Neural cell (in vitro differentiated cells): ENCODE results near the gene SKOR1. TPM values are rescaled to one million over a fixed set of nuclear protein-coding genes. Genes with fewer than 3 reads are reported as not detected.

Experiments
- H2AFZ ChIP-seq: fragments of 200-600, 300-800 bp; sonication (generic), shearing (Covaris generic); 2 replicates; pipeline ENCODE4 v1.6.0; 2014; ENCODE audit warnings: low read depth, mild to moderate bottlenecking, antibody characterized with exemption, low read length, moderate library complexity
- H3F3A ChIP-seq: fragments of 200-600 bp; shearing (Covaris generic); 2 replicates; pipeline ENCODE4 v1.6.1; 2016; ENCODE audit warnings: mild to moderate bottlenecking, moderate library complexity, mixed read lengths, antibody characterized with exemption, low read length; ENCODE audit not compliant: insufficient read depth, poor library complexity, severe bottlenecking
- H3K27ac ChIP-seq: fragments of 200-600, 300-800 bp; sonication (generic), shearing (Covaris generic); 2 replicates; pipeline ENCODE4 v1.5.1; 2014; ENCODE audit warnings: mild to moderate bottlenecking, low read length, moderate library complexity
- H3K27me3 ChIP-seq: fragments of 300-800, 200-600 bp; sonication (generic), shearing (Covaris generic); 2 replicates; pipeline ENCODE4 v1.6.0; 2014; ENCODE audit warnings: mild to moderate bottlenecking, low read depth, low read length, moderate library complexity; ENCODE audit not compliant: insufficient read depth
- H3K36me3 ChIP-seq: fragments of 300-800, 200-600 bp; sonication (generic), shearing (Covaris generic); 2 replicates; pipeline ENCODE4 v1.5.1; 2014; ENCODE audit warnings: mild to moderate bottlenecking, antibody characterized with exemption, low read length, moderate library complexity; ENCODE audit not compliant: insufficient read depth
- H3K4me2 ChIP-seq: fragments of 300-800, 200-600 bp; sonication (generic), shearing (Covaris generic); 2 replicates; pipeline ENCODE4 v1.6.0; 2014; ENCODE audit warnings: mild to moderate bottlenecking, low read length
- H3K4me3 ChIP-seq: fragments of 300-800, 200-600 bp; sonication (generic), shearing (Covaris generic); 2 replicates; pipeline ENCODE4 v1.5.1; 2014; ENCODE audit warnings: mild to moderate bottlenecking, low read length, moderate library complexity
- H3K79me2 ChIP-seq: fragments of 200-600 bp; shearing (Covaris generic); replicated peaks from 2 replicates; pipeline ENCODE4 v1.6.0; 2014; ENCODE audit warnings: mild to moderate bottlenecking, low read length, moderate library complexity; ENCODE audit not compliant: insufficient read depth
- H3K9ac ChIP-seq: fragments of 300-800, 200-600 bp; sonication (generic), shearing (Covaris generic); 2 replicates; pipeline ENCODE4 v1.6.1; 2016; ENCODE audit warnings: mild to moderate bottlenecking, low read length, mixed read lengths
- H3K9me2 ChIP-seq: fragments of 200-600 bp; shearing (Covaris generic); 2 replicates; pipeline ENCODE4 v1.6.1; 2016; ENCODE audit warnings: mild to moderate bottlenecking, low read length, mixed read lengths; ENCODE audit not compliant: insufficient read depth
- H3K9me3 ChIP-seq: fragments of 200-600, 300-800 bp; sonication (generic), shearing (Covaris generic); 2 replicates; pipeline ENCODE4 v1.6.1; 2016; ENCODE audit warnings: mild to moderate bottlenecking, mixed run types, low read length, moderate library complexity, mixed read lengths
- H4K20me1 ChIP-seq: fragments of 200-600 bp; shearing (Covaris generic); 2 replicates; pipeline ENCODE4 v1.6.1; 2016; ENCODE audit warnings: mild to moderate bottlenecking, mixed run types; ENCODE audit not compliant: insufficient read depth
- EP300 ChIP-seq: fragments of 450-650 bp; conservative IDR thresholded peaks from 2 replicates; pipeline ENCODE4 v1.6.1; 2014; ENCODE audit warnings: antibody characterized with exemption, mild to moderate bottlenecking, moderate library complexity; ENCODE audit not compliant: poor library complexity, severe bottlenecking
- EZH2 ChIP-seq: fragments of 200-600, 300-800 bp; shearing (Covaris generic), sonication (generic); IDR thresholded peaks from 2 replicates; pipeline ENCODE4 v1.6.1; 2014; ENCODE audit warnings: antibody characterized with exemption, low read length, borderline replicate concordance, mild to moderate bottlenecking; ENCODE audit not compliant: insufficient read depth, poor library complexity, severe bottlenecking
- MXI1 ChIP-seq: fragments of 450-650 bp; conservative IDR thresholded peaks from 2 replicates; pipeline ENCODE4 v1.6.1; 2014; ENCODE audit warnings: antibody characterized with exemption, mild to moderate bottlenecking; ENCODE audit not compliant: poor library complexity, severe bottlenecking
- POLR2AphosphoS5 ChIP-seq: IDR thresholded peaks from 2 replicates; pipeline ENCODE4 v1.6.1; 2012
- RAD21 ChIP-seq: fragments of 450-650 bp; conservative IDR thresholded peaks from 2 replicates; pipeline ENCODE4 v1.6.1; 2014; ENCODE audit warnings: antibody characterized with exemption, mild to moderate bottlenecking, moderate library complexity
- SMC3 ChIP-seq: fragments of 450-650 bp; conservative IDR thresholded peaks from 2 replicates; pipeline ENCODE4 v1.6.1; 2014; ENCODE audit warnings: antibody characterized with exemption, mild to moderate bottlenecking, moderate library complexity; ENCODE audit not compliant: poor library complexity
- TAF1 ChIP-seq: IDR thresholded peaks from 2 replicates; pipeline ENCODE4 v1.6.1; 2012; ENCODE audit warnings: low read depth
- polyA plus RNA-seq: library from polyadenylated mRNA; depleted of rRNA; stranded (reverse); fragments of >200 nt; gene quantifications from 2 replicates; pipeline ENCODE4 v1.2.3, GENCODE V29; 2014
- TF ChIP-seq, protein P1 (sequence below): fragments of 450-650 bp; IDR thresholded peaks from 2 replicates; pipeline ENCODE4 v1.5.1; 2014; ENCODE audit warnings: antibody characterized with exemption, mild to moderate bottlenecking, moderate library complexity; ENCODE audit not compliant: poor library complexity, severe bottlenecking
- TF ChIP-seq, protein P2 (sequence below): IDR thresholded peaks from 2 replicates; pipeline ENCODE4 v1.6.1; 2012; ENCODE audit warnings: borderline replicate concordance

The SKOR1 gene
- polyA plus RNA-seq, 1 donor from 2014 or later = 0.81 TPM

DNA sequence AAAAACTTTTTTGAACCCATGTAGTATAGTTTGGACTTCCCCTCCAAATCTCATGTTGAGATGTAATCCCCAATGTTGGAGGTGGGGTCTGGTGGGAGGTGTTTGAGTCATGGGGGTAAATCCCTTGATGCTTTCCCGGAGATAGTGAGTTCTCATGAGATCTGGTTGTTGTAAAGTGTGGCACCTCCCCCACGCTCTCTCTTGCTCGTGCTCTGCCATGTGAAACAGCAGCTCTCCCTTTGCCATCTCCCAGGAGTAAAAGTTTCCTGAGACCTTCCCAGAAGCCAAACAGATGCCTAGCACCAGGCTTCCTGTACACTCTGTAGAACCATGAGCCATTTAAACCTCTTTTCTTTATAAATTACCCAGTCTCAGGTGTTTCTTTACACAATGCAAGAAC lies 30.5 kb downstream of the SKOR1 start:
- H3K27me3 ChIP-seq = no peaks in the 10 kb centered on the region
- no peaks in the 10 kb centered on the region for H3K9me3 ChIP-seq
- no peaks in the 10 kb centered on the region for H4K20me1 ChIP-seq
- no peak overlapping the region for H3K27ac ChIP-seq
- no peak overlapping the region for H3K4me3 ChIP-seq
- H3K9me2 ChIP-seq = no peaks in the 10 kb centered on the region
- no peak overlapping the region for H2AFZ ChIP-seq
- H3K9ac ChIP-seq = no peak overlapping the region
- H3K36me3 ChIP-seq = no peaks in the 10 kb centered on the region
- H3K4me2 ChIP-seq = no peak overlapping the region
- TF ChIP-seq, protein P1, sequence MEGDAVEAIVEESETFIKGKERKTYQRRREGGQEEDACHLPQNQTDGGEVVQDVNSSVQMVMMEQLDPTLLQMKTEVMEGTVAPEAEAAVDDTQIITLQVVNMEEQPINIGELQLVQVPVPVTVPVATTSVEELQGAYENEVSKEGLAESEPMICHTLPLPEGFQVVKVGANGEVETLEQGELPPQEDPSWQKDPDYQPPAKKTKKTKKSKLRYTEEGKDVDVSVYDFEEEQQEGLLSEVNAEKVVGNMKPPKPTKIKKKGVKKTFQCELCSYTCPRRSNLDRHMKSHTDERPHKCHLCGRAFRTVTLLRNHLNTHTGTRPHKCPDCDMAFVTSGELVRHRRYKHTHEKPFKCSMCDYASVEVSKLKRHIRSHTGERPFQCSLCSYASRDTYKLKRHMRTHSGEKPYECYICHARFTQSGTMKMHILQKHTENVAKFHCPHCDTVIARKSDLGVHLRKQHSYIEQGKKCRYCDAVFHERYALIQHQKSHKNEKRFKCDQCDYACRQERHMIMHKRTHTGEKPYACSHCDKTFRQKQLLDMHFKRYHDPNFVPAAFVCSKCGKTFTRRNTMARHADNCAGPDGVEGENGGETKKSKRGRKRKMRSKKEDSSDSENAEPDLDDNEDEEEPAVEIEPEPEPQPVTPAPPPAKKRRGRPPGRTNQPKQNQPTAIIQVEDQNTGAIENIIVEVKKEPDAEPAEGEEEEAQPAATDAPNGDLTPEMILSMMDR = no peak
- TF ChIP-seq TAF1 (no peak), SMC3 (no peak), MXI1 (no peak), RAD21 (no peak)
- TF ChIP-seq, protein P2, sequence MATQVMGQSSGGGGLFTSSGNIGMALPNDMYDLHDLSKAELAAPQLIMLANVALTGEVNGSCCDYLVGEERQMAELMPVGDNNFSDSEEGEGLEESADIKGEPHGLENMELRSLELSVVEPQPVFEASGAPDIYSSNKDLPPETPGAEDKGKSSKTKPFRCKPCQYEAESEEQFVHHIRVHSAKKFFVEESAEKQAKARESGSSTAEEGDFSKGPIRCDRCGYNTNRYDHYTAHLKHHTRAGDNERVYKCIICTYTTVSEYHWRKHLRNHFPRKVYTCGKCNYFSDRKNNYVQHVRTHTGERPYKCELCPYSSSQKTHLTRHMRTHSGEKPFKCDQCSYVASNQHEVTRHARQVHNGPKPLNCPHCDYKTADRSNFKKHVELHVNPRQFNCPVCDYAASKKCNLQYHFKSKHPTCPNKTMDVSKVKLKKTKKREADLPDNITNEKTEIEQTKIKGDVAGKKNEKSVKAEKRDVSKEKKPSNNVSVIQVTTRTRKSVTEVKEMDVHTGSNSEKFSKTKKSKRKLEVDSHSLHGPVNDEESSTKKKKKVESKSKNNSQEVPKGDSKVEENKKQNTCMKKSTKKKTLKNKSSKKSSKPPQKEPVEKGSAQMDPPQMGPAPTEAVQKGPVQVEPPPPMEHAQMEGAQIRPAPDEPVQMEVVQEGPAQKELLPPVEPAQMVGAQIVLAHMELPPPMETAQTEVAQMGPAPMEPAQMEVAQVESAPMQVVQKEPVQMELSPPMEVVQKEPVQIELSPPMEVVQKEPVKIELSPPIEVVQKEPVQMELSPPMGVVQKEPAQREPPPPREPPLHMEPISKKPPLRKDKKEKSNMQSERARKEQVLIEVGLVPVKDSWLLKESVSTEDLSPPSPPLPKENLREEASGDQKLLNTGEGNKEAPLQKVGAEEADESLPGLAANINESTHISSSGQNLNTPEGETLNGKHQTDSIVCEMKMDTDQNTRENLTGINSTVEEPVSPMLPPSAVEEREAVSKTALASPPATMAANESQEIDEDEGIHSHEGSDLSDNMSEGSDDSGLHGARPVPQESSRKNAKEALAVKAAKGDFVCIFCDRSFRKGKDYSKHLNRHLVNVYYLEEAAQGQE = no peak
- no peaks in the 10 kb centered on the region for H3F3A ChIP-seq
- no peaks in the 10 kb centered on the region for H3K79me2 ChIP-seq

GRCh38 chr15:67857220-67857619 lies 31.9 kb downstream of the SKOR1 start:
- H3K27me3 ChIP-seq = no peaks in the 10 kb centered on the region
- H3K4me3 ChIP-seq = no peak overlapping the region

More at GRCh38 chr15:67857220-67857619, 31.9 kb downstream of the SKOR1 start:
- Histone ChIP-seq H4K20me1 (no peaks in the 10 kb centered on the region), H3K27ac (no peak overlapping the region), H3K9ac (no peak overlapping the region), H3K9me2 (no peaks in the 10 kb centered on the region), H3K36me3 (no peaks in the 10 kb centered on the region), H3K9me3 (no peaks in the 10 kb centered on the region), H3K79me2 (no peaks in the 10 kb centered on the region), H2AFZ (no peak overlapping the region), H3K4me2 (no peak overlapping the region), H3F3A (no peaks in the 10 kb centered on the region)
- TF ChIP-seq POLR2AphosphoS5 (no peak), RAD21 (no peak), SMC3 (no peak), TAF1 (no peak), EZH2 (no peak), EP300 (no peak), MXI1 (no peak)
- TF ChIP-seq, protein P2 = no peak
- TF ChIP-seq, protein P1 = no peak
